Measurements from ENCODE around the gene SPDYE5.
"Not testable (repeated sequence)": the region's sequence is repeated elsewhere in the genome, so short reads cannot be mapped to it uniquely, and the experiment has no call there.

DNA sequence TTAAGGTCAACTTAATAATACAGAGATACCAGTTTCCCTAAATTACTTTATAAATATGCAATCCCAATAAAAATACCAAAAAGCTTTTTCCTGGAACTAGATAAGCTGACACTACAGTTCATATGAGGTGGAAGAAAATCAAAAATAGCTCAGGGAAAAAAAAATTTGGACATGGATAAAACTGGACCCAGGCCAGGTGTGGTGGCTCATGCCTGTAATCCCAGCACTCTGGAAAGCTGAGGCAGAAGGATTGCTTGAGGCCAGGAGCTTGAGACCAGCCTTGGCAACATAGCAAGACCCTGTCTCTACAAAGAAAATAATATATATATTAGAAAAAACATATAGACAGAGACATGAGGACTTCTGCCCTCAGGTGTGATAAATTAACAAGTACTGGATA, 14.7 kb upstream of the SPDYE5 start:
- not testable (repeated sequence) for TF ChIP-seq GABPA (IDR thresholded peaks at IDR 0.05 in 1 of 2, conservative IDR thresholded peaks at IDR 0.05 in 1 of 2); TAF1 (conservative IDR thresholded peaks at IDR 0.05); RAD21 (IDR thresholded peaks at IDR 0.05); EGR1 (IDR thresholded peaks at IDR 0.05; ENCODE audit: low read depth in 2 of 2); HNF4A (conservative IDR thresholded peaks at IDR 0.05); YY1 (IDR thresholded peaks at IDR 0.05); FOXA2 (IDR thresholded peaks at IDR 0.05)
- TF ChIP-seq, protein P1, sequence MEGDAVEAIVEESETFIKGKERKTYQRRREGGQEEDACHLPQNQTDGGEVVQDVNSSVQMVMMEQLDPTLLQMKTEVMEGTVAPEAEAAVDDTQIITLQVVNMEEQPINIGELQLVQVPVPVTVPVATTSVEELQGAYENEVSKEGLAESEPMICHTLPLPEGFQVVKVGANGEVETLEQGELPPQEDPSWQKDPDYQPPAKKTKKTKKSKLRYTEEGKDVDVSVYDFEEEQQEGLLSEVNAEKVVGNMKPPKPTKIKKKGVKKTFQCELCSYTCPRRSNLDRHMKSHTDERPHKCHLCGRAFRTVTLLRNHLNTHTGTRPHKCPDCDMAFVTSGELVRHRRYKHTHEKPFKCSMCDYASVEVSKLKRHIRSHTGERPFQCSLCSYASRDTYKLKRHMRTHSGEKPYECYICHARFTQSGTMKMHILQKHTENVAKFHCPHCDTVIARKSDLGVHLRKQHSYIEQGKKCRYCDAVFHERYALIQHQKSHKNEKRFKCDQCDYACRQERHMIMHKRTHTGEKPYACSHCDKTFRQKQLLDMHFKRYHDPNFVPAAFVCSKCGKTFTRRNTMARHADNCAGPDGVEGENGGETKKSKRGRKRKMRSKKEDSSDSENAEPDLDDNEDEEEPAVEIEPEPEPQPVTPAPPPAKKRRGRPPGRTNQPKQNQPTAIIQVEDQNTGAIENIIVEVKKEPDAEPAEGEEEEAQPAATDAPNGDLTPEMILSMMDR (IDR thresholded peaks at IDR 0.05; ENCODE audit: low read depth, low read length, missing input control): not testable (repeated sequence)
- TF ChIP-seq, protein P2, sequence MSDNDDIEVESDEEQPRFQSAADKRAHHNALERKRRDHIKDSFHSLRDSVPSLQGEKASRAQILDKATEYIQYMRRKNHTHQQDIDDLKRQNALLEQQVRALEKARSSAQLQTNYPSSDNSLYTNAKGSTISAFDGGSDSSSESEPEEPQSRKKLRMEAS (IDR thresholded peaks at IDR 0.05): not testable (repeated sequence)
- TF ChIP-seq, protein P3, sequence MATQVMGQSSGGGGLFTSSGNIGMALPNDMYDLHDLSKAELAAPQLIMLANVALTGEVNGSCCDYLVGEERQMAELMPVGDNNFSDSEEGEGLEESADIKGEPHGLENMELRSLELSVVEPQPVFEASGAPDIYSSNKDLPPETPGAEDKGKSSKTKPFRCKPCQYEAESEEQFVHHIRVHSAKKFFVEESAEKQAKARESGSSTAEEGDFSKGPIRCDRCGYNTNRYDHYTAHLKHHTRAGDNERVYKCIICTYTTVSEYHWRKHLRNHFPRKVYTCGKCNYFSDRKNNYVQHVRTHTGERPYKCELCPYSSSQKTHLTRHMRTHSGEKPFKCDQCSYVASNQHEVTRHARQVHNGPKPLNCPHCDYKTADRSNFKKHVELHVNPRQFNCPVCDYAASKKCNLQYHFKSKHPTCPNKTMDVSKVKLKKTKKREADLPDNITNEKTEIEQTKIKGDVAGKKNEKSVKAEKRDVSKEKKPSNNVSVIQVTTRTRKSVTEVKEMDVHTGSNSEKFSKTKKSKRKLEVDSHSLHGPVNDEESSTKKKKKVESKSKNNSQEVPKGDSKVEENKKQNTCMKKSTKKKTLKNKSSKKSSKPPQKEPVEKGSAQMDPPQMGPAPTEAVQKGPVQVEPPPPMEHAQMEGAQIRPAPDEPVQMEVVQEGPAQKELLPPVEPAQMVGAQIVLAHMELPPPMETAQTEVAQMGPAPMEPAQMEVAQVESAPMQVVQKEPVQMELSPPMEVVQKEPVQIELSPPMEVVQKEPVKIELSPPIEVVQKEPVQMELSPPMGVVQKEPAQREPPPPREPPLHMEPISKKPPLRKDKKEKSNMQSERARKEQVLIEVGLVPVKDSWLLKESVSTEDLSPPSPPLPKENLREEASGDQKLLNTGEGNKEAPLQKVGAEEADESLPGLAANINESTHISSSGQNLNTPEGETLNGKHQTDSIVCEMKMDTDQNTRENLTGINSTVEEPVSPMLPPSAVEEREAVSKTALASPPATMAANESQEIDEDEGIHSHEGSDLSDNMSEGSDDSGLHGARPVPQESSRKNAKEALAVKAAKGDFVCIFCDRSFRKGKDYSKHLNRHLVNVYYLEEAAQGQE (IDR thresholded peaks at IDR 0.05): not testable (repeated sequence)
